SH-SY5Y (cell line): ENCODE data around the gene PRDM7.

Experiments used
- GATA2 ChIP-seq: IDR thresholded peaks from 2 replicates; pipeline ENCODE4 v1.6.1; 2011; ENCODE audit warnings: mild to moderate bottlenecking, low read depth, low read length
- GATA3 ChIP-seq: IDR thresholded peaks from 2 replicates; pipeline ENCODE4 v1.6.1; 2011; ENCODE audit warnings: low read depth, mild to moderate bottlenecking, low read length, moderate library complexity

DNA sequence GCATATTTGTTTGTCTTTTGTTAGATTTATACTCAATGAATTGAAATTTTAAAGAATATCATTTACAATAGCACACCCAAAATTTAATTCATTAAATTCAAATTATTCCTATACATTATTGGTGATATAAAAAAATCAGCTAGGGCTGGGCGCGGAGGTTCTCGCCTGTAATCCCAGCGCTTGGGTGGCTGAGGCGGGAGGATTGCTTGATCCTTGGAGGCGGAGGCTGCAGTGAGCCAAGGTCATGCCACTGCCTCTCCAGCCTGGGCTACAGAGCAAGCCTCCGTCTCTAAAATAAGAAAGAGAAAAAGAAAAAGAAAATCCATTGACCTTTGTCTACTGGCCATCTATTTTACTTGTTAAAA, 4.5 kb upstream of the PRDM7 start:
- TF ChIP-seq GATA2 (no peak), GATA3 (no peak)
